ENCODE results near the gene PARD3B. TPM values are rescaled to one million over a fixed set of nuclear protein-coding genes. Genes with fewer than 3 reads are reported as not detected.

Gene PARD3B
- 36.2 TPM for total RNA-seq

GRCh38 chr2:204544961-204545860 lies at the start of gene PARD3B:
Gene PARD3B (plus strand): TSS chr2:204545475. CDS start chr2:204546000, 525 bp downstream.

Data from camera-type eye (tissue), 1 donor.